ENCODE data around the gene GNA14. TPM values are rescaled to one million over a fixed set of nuclear protein-coding genes. Genes with fewer than 3 reads are reported as not detected.

The GNA14 gene
- total RNA-seq, 4 donors from 2014 or later = 2.8 to 7.4 (median 4.5) TPM

GRCh38 chr9:77582525-77582924 is 65.6 kb downstream of the GNA14 start:
- no peak for TF ChIP-seq CTCF (IDR thresholded peaks at IDR 0.05)
- ATAC-seq (ENCODE audit: low FRiP score) (no peak), DNase-seq (ENCODE audit: low spot score) (no peak)

GRCh38 chr9:77575785-77576184 is 72.3 kb downstream of the GNA14 start:
- ATAC-seq (ENCODE audit: low FRiP score) = no peak
- no peak for TF ChIP-seq CTCF (IDR thresholded peaks at IDR 0.05)
- no peak for DNase-seq (ENCODE audit: low spot score)

- no peak for ATAC-seq (ENCODE audit: low FRiP score)
- no peak for TF ChIP-seq CTCF (IDR thresholded peaks at IDR 0.05)
- DNase-seq (ENCODE audit: low spot score) = no peak
These were observed 78.8 kb downstream of the GNA14 start for GRCh38 chr9:77569335-77569734.

GRCh38 chr9:77563174-77563573 is 84.9 kb downstream of the GNA14 start:
- ATAC-seq (ENCODE audit: low FRiP score) (no peak), DNase-seq (ENCODE audit: low spot score) (no peak)
- no peak for TF ChIP-seq CTCF (IDR thresholded peaks at IDR 0.05)

- TF ChIP-seq CTCF (IDR thresholded peaks at IDR 0.05) = no peak
- DNase-seq (ENCODE audit: low spot score) = no peak
- ATAC-seq (ENCODE audit: low FRiP score) = no peak
These were observed 85.9 kb downstream of the GNA14 start for GRCh38 chr9:77562019-77562748.

- no peak for DNase-seq (ENCODE audit: low spot score)
- no peak for TF ChIP-seq CTCF (IDR thresholded peaks at IDR 0.05)
- ATAC-seq (ENCODE audit: low FRiP score) = no peak
These were observed 86.6 kb downstream of the GNA14 start for GRCh38 chr9:77561331-77562018.

GRCh38 chr9:77556396-77556795 is 91.7 kb downstream of the GNA14 start:
- ATAC-seq (ENCODE audit: low FRiP score) (no peak), DNase-seq (ENCODE audit: low spot score) (no peak)
- no peak for TF ChIP-seq CTCF (IDR thresholded peaks at IDR 0.05)
